Skin epidermis (tissue), 12 donors: ENCODE measurements around the gene LLCFC1.

ENCODE experiments used
- H3K27ac ChIP-seq, 21 experiments: fragments of 200-600 bp; sonication (generic) in 11 of 21; one replicate each; pipeline ENCODE4 v1.5.0; 2020; ENCODE audit warnings: mild to moderate bottlenecking in 3 of 21, inconsistent platforms in 2 of 21, moderate library complexity in 2 of 21
- H3K4me3 ChIP-seq, 7 experiments: fragments of 200-600 bp; sonication (generic) in 2 of 7; one replicate each; pipeline ENCODE4 v1.5.0; 2020; ENCODE audit warnings: inconsistent platforms in 2 of 7, mild to moderate bottlenecking in 2 of 7, moderate library complexity in 1 of 7

The LLCFC1 gene

DNA sequence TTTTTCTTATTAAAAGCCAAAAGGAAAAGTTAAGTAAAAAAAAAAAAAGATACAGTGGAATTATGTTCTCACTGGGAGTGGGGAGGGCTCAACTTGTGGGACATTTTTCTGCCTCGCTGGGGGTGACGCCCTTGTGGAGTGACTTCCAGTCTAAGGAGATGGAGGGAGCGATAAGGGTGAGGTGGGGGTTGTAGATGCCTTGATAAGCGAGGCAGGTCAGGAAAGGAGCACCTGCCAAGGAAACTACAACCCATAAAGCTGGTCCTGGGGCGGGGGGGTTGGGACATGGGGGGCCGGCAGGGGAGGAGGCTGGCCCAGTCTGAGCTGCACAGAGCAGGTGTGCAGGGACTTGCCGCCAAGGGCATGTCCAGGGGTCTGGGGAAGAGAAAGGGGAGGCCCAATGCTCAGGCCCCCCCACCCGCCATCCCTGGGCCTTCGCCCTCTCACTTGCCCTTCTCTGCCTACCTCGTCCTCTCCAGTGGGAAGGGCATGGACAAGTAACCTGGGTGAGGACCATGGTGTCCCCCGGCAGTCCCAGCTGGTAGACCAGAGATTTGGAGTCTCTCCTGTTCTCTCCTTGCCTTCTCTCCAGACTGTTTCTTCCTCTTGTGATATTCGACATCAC is 3.2 kb upstream of the LLCFC1 start:
- H3K27ac ChIP-seq = no peak overlapping the region
- H3K4me3 ChIP-seq = no peak overlapping the region

DNA sequence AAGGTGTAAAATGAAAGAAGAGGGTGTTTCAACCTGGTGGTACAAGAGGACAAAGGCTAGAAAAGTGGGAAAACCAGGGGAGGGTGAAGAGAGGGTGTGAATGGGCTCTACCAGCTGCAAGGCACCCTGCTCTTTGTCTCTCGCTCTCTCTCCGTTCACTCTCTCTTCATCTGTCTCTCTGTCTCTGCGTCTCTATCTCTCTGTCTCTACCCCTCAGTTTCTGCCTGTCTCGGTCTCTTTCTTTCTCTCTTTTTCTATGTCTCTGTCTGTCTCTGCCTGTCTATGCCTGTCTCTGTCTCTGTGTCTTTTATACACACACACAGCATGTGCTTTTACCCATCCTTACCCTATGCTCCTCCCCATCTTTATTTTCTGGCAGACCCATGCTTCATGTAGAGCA is 673 bp upstream of the LLCFC1 start:
- Histone ChIP-seq H3K4me3 (no peak overlapping the region), H3K27ac (no peak overlapping the region)

DNA sequence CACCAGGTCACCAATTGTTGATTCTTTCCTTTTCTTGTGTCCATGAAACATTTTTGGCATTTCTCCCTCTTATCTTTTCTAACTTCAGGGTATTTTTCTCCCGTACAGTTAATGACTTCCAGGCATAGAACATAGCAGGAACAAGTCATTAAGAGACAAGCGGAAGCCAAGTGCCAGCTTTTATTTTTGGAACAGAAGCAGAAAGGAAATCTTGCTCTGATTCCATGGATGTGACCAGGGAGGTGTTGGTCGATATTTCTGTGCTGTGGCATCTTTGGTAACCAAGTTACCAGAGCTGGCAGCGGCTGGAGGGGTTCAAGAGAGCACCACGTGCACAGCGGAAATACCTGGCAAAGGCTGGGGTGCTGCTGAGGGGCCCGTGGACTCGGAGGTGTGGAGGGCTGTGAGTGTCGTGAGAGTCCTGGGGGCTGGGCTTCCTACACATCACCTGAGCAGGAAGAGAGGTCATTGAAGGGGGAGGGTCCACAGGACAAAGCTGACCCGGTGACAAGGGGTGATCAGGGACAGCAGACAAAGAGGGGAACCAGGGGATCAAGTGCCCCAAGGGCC is 1.8 kb downstream of the LLCFC1 start:
- Histone ChIP-seq H3K27ac (no peak overlapping the region), H3K4me3 (no peak overlapping the region)

DNA sequence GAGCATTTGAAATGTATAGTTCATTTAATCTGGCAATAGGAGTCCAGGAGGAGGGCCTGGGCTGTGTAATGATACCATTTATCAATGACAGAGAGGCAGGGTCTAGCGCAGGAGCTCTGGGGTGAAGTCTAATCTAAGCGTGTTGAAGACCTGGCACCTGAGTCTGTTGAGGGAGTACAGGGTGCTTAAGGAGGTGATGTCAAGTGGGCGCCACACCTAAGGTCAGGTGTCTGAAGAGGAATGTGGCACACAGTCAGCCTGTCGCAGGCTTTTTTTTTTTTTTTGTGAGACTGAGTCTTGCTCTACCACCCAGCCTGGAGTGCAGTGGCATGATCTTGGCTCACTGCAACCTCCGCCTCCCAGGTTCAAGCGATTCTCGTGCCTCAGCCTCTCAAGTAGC is 2.3 kb downstream of the LLCFC1 start:
- no peak overlapping the region for H3K27ac ChIP-seq
- H3K4me3 ChIP-seq = no peak overlapping the region

DNA sequence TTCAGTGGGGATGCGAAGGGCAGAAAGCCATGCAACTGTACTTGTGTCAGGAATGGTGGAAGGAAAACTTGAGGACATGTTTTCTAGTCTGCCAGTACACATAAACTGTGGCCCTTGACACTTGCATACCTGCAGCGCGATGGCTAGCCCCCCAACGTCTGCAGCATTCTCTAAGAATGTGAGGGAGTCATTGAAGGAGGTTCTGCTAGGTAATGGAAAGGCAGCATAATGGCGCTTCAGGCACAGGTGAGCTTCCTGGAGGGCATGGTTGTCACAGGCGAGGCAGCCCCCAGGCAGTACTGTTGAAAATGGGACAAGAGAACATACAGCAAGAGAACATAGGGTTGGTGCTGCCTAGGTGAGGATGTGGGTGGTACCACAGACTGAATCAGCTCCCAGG is 3.5 kb downstream of the LLCFC1 start:
- Histone ChIP-seq H3K4me3 (no peak overlapping the region), H3K27ac (no peak overlapping the region)

DNA sequence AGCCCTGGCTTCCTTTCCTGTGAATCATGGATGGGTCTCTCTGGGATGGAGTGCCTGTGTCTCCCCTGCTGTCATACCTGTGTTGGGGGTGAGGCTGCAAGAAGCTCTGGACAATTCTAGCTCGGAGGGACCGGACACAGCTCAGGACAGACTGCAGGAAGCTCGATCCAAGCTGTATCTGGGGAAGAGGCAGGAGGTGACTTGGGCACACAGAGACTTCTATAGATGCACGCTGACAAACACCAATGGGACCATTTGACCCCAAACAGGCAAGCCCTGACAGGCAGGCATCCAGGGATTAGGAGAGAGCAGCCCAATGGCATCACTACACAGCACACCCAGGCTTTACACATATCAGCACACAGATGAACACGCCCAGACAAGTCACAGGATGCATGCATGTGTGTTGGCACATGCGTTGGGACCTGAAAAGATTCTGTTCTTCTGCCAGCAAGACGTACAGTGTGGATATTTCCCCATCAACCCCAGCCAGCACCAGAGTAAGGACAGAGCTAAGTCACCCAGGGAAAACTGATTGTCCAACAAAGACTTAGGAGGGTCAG is 4.5 kb downstream of the LLCFC1 start:
- H3K4me3 ChIP-seq = no peak overlapping the region
- no peak overlapping the region for H3K27ac ChIP-seq

DNA sequence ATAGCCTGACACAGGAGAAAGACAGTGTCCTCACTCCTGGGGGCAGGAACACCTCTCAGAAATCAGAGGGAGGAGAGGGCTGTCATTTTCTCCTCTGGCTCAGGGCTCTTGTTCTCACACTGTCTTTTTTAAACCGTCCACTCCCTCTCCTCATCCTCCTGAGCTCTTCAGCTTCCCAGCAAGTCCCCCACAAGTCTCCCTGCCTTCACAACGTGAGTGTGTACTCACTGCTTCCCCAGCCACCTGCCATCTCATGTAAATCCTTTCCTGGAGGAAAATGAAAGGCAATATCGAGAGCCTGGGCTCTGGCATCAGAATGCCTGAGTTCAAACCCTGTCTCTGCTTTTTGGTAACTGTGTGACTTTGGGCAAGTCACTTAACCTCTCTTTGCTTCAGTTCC is 5.7 kb downstream of the LLCFC1 start:
- Histone ChIP-seq H3K27ac (no peak overlapping the region), H3K4me3 (no peak overlapping the region)

DNA sequence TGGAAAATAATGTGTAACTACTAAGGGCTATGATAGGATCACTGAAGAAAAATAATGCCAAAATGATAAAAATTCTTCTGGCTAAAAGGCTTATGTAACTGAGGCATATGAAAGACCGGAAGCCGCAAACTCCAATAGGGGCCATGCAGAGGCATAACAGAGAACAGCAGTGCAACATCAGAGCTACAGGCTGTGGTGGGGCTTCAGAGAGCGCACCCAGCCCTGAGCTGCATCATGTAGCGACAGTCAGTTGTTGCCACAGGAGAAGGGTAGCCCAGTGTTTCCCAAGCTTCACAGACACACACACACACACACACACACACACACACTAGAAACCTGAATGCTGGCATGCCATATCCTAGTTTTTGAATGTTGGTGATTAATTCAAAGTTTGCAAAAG is 9.3 kb downstream of the LLCFC1 start:
- Histone ChIP-seq H3K27ac (no peak overlapping the region), H3K4me3 (no peak overlapping the region)

DNA sequence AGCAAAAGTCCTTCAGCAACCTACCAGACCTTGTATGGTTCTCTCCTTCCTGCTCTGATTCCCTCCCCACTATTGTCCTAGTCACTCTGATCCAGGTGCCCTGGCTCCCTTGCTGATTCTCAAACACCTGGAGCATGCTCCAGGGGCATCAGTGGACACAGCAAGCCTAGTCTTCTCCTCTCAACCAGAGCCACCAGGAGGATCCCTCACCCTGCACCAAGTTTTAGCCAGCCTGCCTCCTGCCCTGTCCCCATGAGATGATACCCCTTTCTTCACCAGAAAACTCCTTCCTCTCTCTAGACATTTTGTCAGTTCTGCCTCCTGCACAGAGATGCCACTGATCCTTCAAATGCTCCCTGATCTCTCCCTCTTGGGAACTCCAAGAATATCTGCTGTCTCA is 11.0 kb downstream of the LLCFC1 start:
- Histone ChIP-seq H3K4me3 (no peak overlapping the region), H3K27ac (no peak overlapping the region)

DNA sequence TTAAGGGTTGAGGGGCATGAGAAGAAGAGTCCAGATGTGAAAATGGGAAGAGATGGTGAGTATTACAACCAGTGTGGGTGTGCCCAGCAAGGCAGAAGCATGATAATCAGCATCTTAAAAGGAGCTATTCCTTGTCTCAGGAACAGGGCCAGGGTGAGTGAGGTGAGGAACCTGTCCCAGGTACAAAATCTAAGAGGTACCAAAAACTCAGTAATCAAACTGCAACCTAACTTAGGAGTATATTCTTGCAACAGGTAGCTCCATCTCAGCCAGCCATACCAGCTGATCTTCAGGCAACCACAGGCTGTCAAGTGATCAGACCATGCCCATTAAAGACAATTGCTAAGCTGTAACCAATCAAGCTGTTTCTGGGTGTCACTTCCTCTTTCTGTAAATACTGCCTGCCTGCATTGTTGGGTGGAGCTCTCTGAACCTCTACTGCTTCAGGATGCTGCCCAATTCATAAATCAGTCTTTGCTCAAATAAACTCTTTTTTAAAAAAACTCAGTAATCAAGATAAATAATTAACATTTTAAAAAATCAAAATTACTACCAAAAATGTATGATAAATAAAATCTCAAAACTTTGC is 15.5 kb downstream of the LLCFC1 start:
- no peak overlapping the region for H3K27ac ChIP-seq
- H3K4me3 ChIP-seq = no peak overlapping the region

DNA sequence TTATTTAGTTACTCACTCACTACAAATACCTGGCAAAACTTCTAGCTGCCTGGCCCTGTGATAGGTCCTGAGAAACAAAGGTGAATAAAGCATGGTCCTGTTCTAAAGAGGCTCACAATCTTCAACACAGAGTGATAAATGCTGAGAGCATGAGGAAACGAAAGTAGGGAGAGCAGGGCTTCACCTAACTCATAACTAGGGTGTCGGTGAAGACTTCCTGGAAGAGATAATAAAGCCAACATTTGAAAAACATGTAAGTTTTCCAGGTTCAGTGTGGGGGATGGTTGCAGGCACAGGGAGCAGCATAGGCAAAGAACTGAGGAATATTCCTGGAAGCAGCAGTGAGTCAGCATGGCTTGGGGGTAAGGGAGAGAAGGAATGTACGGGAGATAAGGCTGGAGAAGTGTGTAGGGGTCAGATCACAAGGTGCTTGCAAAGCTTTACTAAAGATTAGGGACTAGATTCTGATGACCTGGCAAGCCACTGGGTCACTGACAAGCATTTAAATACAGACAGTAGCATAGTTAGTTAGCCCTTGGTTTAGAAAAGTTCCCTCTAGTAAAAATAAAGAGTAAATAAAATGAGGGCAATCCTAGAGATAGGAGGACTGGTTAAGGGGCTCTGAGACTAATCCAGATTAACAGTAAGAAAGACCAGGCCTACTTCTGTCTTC is 17.8 kb downstream of the LLCFC1 start:
- peak overlapping the region in 1 of 21 experiments; percentile 42 for H3K27ac ChIP-seq
- no peak overlapping the region for H3K4me3 ChIP-seq

DNA sequence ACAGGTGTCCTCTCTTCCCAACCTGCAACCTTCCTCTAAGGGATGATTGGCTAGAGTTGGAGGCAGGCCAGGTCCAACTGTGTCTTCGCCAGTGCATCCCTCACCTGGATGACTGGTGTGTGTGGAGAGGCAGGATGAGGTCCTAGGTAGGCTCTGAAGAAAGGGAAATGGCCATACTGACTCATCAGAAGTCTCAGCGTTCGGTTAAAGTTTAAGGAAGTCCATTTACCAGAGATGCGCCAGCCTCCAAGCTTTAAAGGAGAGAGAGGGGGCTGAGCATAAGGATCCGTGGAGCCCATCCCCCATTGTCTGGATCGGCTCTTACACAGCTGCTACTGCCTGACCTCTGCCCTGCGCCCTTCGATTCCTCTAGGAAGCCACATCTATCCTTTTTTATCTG is 18.4 kb downstream of the LLCFC1 start:
- Histone ChIP-seq H3K4me3 (no peak overlapping the region), H3K27ac (no peak overlapping the region)

DNA sequence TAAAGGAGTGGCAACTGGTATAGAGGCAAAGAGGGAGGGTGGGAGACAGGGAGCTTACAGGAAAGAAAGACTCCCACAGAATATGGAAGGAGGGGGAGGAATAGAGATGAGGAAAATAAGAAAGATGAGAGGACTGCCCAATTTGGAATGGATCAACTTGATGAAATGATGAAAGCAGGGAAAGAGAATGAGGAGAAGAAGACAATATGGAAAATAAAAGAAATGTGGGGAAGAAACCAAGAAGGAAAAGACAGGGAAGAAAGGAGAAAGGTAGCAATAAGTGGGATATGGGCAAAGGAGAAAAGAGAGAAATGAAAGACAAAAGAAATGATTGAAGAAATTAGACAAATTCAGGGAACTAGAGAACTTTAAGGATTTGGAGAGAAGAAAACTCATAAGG is 19.9 kb downstream of the LLCFC1 start:
- H3K27ac ChIP-seq = no peak overlapping the region
- no peak overlapping the region for H3K4me3 ChIP-seq

DNA sequence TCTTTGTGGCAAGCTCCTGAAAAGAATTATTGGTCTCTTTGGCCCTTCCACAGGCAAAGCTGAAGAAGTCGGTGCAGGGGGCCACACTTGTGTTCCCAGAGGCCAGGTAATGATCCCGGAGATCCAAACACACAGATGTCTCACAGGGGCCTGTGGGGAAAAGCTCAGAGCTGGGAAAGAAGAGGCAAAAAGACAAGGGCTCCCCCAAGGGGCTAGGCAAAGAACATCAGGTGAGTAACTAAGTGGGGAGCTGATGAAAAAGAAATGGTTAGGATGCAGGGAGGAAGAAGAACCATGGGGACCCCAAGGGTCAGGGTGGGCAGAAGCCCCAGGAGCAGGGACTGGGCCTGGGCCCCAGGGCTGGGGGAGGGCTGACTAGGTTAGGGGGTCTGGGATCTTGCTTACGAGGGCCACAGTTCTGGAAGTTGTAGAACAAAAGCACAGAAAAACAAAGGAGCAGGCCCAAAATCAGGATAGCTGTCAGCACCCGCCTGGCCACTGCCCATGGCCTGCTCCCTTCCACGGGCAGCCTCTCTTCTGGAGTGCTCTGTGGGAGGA is 21.8 kb downstream of the LLCFC1 start:
- H3K4me3 ChIP-seq = no peak overlapping the region

DNA sequence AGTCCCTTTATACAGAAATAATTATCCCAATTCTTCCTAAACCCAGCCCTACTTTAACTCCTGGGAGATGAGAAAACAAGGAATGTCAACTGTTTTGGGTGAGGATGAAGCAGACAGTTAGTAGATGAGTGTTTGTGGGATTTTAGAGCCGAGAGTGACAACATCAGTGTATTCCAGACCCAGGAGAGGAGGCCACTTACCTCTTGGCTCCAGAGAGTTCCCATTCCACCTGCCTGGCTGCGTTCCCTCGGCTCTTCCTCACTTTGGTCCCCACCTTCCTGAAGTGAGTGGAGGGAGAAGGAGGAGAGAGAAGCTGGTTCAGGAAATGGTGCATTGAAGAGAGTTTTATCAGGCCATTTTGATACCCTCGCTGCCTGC is 22.3 kb downstream of the LLCFC1 start:
- H3K4me3 ChIP-seq = no peak overlapping the region
- no peak overlapping the region for H3K27ac ChIP-seq

More for the DNA sequence above, 21.8 kb downstream of the LLCFC1 start:
- H3K27ac ChIP-seq = no peak overlapping the region

DNA sequence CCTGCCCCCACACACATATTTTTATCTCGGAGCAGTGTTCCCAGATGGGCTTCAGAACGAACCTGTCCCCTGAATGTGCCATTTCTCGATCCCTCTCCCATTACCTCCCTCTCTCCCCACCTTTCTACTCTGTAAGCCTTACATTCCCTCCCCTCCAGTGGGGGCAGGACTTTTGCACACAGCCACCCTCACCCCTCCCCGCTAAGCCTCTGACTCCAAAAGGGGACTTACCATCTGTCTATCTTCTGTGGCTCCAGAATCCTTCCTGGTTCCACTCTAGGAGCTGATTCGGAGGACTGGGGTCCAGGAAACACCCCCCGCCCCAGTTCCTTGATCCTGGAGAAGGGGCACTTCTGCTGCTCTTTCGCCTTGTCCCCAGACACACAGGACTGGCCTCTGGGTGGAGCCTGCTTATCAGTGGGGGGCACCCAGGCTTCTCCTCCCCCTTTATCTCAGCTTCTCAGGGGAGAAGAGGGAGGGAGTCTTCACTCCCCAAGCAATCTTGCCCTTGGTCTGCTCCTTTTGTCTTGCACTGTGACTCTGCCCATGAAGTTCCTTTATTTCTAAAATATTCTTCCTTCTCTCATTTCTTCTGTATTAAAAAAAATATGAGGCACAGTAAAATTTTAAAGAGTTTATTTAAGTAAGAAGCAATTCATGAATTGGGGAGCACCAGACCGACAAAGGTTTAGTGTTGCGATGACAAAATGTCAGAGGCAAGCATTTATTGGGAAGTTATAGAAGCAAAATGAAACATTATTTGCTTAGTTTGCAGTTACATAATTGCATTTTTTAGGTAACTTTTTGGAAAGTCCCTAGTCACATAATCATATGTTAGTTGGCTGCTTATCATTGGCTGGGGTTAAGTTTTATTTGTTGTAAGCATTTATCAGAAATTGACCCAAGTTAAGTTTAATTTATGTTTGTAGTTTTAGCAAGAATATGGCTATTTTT is 23.0 kb downstream of the LLCFC1 start, which contains the start of gene KEL:
Gene KEL (minus strand): TSS at position 391 of the 954 bp plus-strand sequence. CDS start 157 bp downstream, at position 234.
- Histone ChIP-seq H3K4me3 (no peak within 1 kb of the TSS), H3K27ac (no peak within 1 kb of the TSS)

DNA sequence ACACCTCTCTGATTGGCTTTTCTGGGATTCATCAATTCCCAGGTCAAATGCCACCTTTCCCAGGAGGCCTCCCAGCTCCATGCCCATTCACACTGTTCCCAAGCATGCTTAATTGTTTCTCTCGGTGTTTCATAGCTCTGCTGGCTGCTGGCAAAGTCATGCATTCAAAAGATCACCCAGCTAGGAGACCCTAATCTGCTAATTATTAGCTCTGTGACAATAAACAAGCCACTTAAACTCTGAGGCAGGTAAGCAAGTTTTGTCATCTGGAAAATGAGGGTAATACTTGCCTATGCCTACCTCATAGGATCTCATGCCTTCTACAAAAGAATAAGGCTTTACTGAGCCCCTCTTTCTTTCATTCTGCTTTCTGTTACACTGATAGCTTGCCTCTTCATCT is 23.7 kb downstream of the LLCFC1 start:
- no peak overlapping the region for H3K27ac ChIP-seq

DNA sequence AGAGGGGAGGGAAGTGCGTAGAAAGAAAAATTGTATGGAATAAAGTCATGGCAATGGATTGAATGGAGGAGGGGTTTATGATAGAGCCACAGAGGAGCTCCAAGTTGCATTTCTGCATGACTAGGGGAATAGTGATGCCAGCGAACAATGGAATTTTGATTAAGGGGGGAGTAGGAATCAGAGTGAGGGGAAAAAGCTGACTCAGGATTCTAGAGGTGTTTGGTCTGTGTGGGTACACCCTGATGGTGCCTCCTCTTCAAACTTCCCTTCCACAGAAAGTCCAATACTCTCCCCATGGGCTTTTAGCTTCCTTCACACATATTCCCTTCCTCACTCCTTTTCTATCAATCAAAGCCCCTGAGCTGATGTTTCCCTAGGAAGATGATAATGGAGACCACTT is 24.7 kb downstream of the LLCFC1 start:
- H3K27ac ChIP-seq = no peak overlapping the region
- H3K4me3 ChIP-seq = no peak overlapping the region

More for the DNA sequence above, 23.7 kb downstream of the LLCFC1 start:
- H3K4me3 ChIP-seq = no peak overlapping the region

DNA sequence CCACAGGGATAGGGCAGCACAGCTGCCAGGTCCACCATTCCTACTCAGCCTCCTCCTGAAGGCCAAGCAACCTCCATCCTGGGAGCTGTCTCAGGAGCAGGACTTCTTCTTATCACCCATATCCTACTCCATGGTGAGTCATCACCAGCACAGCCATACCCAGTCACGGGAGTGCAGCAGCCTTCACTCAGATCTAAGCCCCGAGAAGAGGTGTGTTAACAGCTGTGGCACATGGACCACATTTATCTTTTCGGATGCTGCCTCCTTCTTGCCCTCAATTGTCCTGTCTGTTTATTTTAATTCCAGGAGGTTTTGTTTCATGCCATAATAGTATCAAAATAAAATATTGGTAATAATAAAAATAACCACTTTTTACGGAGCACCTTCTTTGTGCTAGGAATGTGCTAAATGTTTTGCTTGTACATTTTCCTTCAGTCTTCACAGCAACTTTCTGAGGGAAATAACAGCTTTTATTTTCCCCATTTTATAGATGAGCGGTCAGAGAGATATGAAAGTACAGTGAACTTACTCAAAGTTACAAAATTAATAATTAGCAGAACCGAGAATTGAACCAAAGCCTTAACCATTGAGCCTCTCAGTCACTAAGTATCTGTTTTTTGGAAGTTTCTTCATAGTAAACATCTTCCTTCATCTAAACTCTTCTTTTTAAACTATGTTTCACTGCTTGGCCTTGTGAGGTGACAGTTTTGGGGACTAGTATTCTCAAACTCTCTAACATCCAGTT is 25.4 kb downstream of the LLCFC1 start:
- Histone ChIP-seq H3K27ac (no peak overlapping the region), H3K4me3 (no peak overlapping the region)
